Measurements from ENCODE around the gene DMRT1.

Gene DMRT1

GRCh38 chr9:966870-967269 lies 125.4 kb downstream of the DMRT1 start:
- no peak for DNase-seq (ENCODE audit: low read depth, low spot score)
- no peak overlapping the region for H3K4me3 ChIP-seq (ENCODE audit: low read length)

- H3K4me3 ChIP-seq (ENCODE audit: low read length): no peak overlapping the region
- no peak for DNase-seq (ENCODE audit: low read depth, low spot score)
Measured at GRCh38 chr9:967436-967835, 125.9 kb downstream of the DMRT1 start.

GRCh38 chr9:967903-968641 lies 126.6 kb downstream of the DMRT1 start:
- DNase-seq (ENCODE audit: low read depth, low spot score): no peak
- H3K4me3 ChIP-seq (ENCODE audit: low read length): no peak overlapping the region

- no peak overlapping the region for H3K4me3 ChIP-seq (ENCODE audit: low read length)
- no peak for DNase-seq (ENCODE audit: low read depth, low spot score)
Measured at GRCh38 chr9:969310-970150, 128.0 kb downstream of the DMRT1 start.

- DNase-seq (ENCODE audit: low read depth, low spot score): no peak
- H3K4me3 ChIP-seq (ENCODE audit: low read length): no peak overlapping the region
Measured at GRCh38 chr9:970151-970996, 128.9 kb downstream of the DMRT1 start.

GRCh38 chr9:971901-972500 lies 130.5 kb downstream of the DMRT1 start:
- H3K4me3 ChIP-seq (ENCODE audit: low read length): no peak overlapping the region
- DNase-seq (ENCODE audit: low read depth, low spot score): no peak

GRCh38 chr9:972501-973294 lies 131.2 kb downstream of the DMRT1 start:
- H3K4me3 ChIP-seq (ENCODE audit: low read length): no peak overlapping the region
- no peak for DNase-seq (ENCODE audit: low read depth, low spot score)

- H3K4me3 ChIP-seq (ENCODE audit: low read length): no peak overlapping the region
- no peak for DNase-seq (ENCODE audit: low read depth, low spot score)
Measured at GRCh38 chr9:973295-973834, 131.9 kb downstream of the DMRT1 start.

GRCh38 chr9:974031-974995 lies 132.8 kb downstream of the DMRT1 start:
- no peak overlapping the region for H3K4me3 ChIP-seq (ENCODE audit: low read length)
- no peak for DNase-seq (ENCODE audit: low read depth, low spot score)

GRCh38 chr9:974996-975739 lies 133.7 kb downstream of the DMRT1 start:
- no peak for DNase-seq (ENCODE audit: low read depth, low spot score)
- no peak overlapping the region for H3K4me3 ChIP-seq (ENCODE audit: low read length)

- DNase-seq (ENCODE audit: low read depth, low spot score): no peak
- no peak overlapping the region for H3K4me3 ChIP-seq (ENCODE audit: low read length)
Measured at GRCh38 chr9:975740-976257, 134.3 kb downstream of the DMRT1 start.

GRCh38 chr9:976258-976942 lies 134.9 kb downstream of the DMRT1 start, which contains the start of gene DMRT3:
Gene DMRT3, plus strand, starts transcription at chr9:976655. Its CDS starts 347 bp downstream, at chr9:977002.
- no peak for DNase-seq (ENCODE audit: low read depth, low spot score)
- no peak within 1 kb of the TSS for H3K4me3 ChIP-seq (ENCODE audit: low read length)

GRCh38 chr9:976943-977837 lies 135.7 kb downstream of the DMRT1 start:
- no peak for DNase-seq (ENCODE audit: low read depth, low spot score)

More at GRCh38 chr9:976943-977837, 135.7 kb downstream of the DMRT1 start:
- H3K4me3 ChIP-seq (ENCODE audit: low read length): no peak overlapping the region
